ENCODE measurements around the gene TBC1D5. TPM values are rescaled to one million over a fixed set of nuclear protein-coding genes. Genes with fewer than 3 reads are reported as not detected.
"Not testable (repeated sequence)": the region's sequence is repeated elsewhere in the genome, so short reads cannot be mapped to it uniquely, and the experiment has no call there.

Gene TBC1D5
- total RNA-seq, 1 donor from 2014 or later, result 75.6 TPM

DNA sequence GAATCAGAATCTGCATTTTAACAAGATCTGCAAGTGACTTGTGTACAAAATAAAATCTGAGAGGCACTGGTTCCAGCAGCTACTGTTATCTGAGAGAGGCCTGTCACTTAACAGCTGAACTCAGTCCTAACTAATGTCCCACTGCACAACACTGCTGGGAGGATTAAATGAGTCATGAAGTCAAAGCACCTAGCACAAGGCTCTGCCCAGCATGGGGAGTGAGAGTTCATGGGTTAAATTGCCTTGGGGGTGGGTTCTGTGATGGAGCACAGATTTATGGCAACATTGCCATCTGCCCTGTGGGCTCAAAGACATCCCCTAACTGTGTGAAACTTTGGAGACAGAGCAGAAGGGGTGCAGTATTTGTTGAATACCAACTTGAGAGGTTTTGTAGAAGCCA is 606.7 kb downstream of the TBC1D5 start:
- no peak for DNase-seq
- intact Hi-C loops (cut with DNase I), result no loop called here
- H3K27ac ChIP-seq, result no peak overlapping the region

DNA sequence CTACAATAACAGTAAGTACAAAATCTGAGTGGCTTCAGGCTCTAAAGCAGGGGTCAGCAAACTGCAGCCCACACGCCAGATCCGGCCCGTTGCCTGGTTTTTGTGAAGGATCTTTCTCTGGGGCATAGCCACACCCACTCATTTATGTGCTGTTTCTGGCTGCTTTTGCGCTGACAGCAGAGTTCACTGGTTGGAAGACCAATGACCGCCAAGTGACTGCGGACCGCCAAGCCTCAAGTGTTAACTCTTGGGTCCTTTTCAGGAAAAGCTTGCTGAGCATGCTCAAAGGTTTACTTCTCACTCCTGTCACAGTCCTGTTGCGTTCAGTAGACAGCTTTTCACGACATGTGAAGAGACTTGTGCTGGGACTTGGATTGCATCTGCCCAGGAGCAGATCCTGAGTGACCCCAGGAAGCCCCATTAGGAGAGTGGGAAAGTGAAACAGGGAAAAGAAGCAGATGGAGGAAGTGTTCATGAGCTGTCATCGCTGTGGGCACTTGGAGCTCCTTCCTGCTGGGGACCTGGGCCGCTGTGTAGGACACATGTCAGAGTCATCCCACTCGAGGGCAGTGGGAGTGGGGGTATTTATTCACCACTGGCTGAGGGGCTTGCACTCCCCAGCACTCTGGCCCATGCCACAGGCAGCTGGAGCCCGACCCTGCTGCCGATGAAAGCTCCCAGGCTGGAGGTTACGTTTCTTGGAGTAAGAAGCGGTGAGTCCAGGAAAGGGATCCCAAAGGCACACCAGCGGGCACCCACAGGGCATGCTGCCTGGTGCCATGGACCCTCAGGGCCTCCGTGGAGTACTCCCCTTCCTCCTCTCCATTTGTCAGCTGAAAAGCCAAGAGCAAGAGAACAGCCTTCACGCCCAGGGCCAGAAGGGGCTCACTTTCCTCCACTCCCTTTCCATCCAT is 608.5 kb downstream of the TBC1D5 start:
- TF ChIP-seq, protein P1, sequence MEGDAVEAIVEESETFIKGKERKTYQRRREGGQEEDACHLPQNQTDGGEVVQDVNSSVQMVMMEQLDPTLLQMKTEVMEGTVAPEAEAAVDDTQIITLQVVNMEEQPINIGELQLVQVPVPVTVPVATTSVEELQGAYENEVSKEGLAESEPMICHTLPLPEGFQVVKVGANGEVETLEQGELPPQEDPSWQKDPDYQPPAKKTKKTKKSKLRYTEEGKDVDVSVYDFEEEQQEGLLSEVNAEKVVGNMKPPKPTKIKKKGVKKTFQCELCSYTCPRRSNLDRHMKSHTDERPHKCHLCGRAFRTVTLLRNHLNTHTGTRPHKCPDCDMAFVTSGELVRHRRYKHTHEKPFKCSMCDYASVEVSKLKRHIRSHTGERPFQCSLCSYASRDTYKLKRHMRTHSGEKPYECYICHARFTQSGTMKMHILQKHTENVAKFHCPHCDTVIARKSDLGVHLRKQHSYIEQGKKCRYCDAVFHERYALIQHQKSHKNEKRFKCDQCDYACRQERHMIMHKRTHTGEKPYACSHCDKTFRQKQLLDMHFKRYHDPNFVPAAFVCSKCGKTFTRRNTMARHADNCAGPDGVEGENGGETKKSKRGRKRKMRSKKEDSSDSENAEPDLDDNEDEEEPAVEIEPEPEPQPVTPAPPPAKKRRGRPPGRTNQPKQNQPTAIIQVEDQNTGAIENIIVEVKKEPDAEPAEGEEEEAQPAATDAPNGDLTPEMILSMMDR (IDR thresholded peaks at IDR 0.05), result no peak

More for the DNA sequence above, 606.7 kb downstream of the TBC1D5 start:
- H3K4me1 ChIP-seq, result no peaks in the 10 kb centered on the region
- H3K27me3 ChIP-seq (ENCODE audit: low read depth), result no peaks in the 10 kb centered on the region
- no peak for ATAC-seq
- no peaks in the 10 kb centered on the region for H3K9me3 ChIP-seq
- no peak overlapping the region for H3K4me3 ChIP-seq
- TF ChIP-seq, protein P1 (IDR thresholded peaks at IDR 0.05), result no peak
- no peaks in the 10 kb centered on the region for H3K36me3 ChIP-seq

GRCh38 chr3:17132286-17133115 is 609.9 kb downstream of the TBC1D5 start:
- no peak overlapping the region for H3K27ac ChIP-seq
- no peaks in the 10 kb centered on the region for H3K36me3 ChIP-seq
- no peak overlapping the region for H3K4me3 ChIP-seq
- intact Hi-C loops (cut with DNase I), result no loop called here
- no peaks in the 10 kb centered on the region for H3K27me3 ChIP-seq (ENCODE audit: low read depth)
- no peaks in the 10 kb centered on the region for H3K4me1 ChIP-seq
- TF ChIP-seq, protein P1 (IDR thresholded peaks at IDR 0.05), result no peak
- DNase-seq, result no peak
- no peaks in the 10 kb centered on the region for H3K9me3 ChIP-seq
- no peak for ATAC-seq

More for the DNA sequence above, 608.5 kb downstream of the TBC1D5 start:
- Histone ChIP-seq H3K36me3 (no peaks in the 10 kb centered on the region), H3K9me3 (no peaks in the 10 kb centered on the region), H3K27me3 (ENCODE audit: low read depth) (no peaks in the 10 kb centered on the region), H3K27ac (no peak overlapping the region), H3K4me1 (no peaks in the 10 kb centered on the region), H3K4me3 (no peak overlapping the region)
- DNase-seq (no peak), ATAC-seq (no peak)
- intact Hi-C loops (cut with DNase I), result no loop called here

DNA sequence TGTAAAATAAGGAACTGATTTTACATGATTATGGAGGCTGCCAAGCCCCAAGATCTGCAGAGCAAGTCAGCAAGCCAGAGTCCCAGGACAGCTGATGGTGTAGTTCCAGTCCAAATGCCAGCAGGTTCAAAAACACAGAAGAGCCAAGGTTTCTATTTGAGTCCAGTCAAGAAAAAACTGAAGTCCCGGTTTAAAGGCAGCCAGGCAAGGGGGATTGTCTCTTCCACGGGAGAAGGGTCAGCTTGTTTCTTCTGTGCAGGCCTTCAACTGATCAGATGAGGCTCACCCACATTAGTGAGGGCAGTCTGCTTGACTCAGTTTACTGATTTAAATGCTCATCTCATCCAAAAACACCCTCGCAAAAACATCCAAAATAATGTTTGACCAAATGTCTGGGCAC is 611.5 kb downstream of the TBC1D5 start:
- no peaks in the 10 kb centered on the region for H3K4me1 ChIP-seq
- no peak overlapping the region for H3K27ac ChIP-seq
- TF ChIP-seq, protein P1 (IDR thresholded peaks at IDR 0.05), result no peak
- no peaks in the 10 kb centered on the region for H3K27me3 ChIP-seq (ENCODE audit: low read depth)
- H3K4me3 ChIP-seq, result no peak overlapping the region
- DNase-seq (no peak), ATAC-seq (no peak)
- no peaks in the 10 kb centered on the region for H3K9me3 ChIP-seq
- intact Hi-C loops (cut with DNase I), result no loop called here
- no peaks in the 10 kb centered on the region for H3K36me3 ChIP-seq

GRCh38 chr3:17129556-17129955 is 612.9 kb downstream of the TBC1D5 start:
- Histone ChIP-seq H3K27ac (no peak overlapping the region), H3K36me3 (no peaks in the 10 kb centered on the region), H3K9me3 (no peaks in the 10 kb centered on the region), H3K4me3 (no peak overlapping the region), H3K27me3 (ENCODE audit: low read depth) (no peaks in the 10 kb centered on the region), H3K4me1 (no peaks in the 10 kb centered on the region)
- ATAC-seq, result no peak
- TF ChIP-seq, protein P1 (IDR thresholded peaks at IDR 0.05), result no peak
- DNase-seq, result no peak
- intact Hi-C loops (cut with DNase I), result no loop called here

GRCh38 chr3:17128671-17129070 is 613.8 kb downstream of the TBC1D5 start:
- intact Hi-C loops (cut with DNase I); H3K9me3 ChIP-seq; H3K36me3 ChIP-seq; H3K27me3 ChIP-seq (ENCODE audit: low read depth); H3K27ac ChIP-seq; DNase-seq; ATAC-seq; H3K4me3 ChIP-seq; H3K4me1 ChIP-seq: not testable (repeated sequence)
